Erythroblast (primary cell): Measurements from ENCODE around the gene LURAP1L.

ENCODE experiments used
- GATA1 ChIP-seq: IDR thresholded peaks from 2 replicates; pipeline ENCODE4 v1.6.1; 2011; ENCODE audit warnings: low read depth, mild to moderate bottlenecking, control low read depth, low read length, moderate library complexity
- POLR2A ChIP-seq: IDR thresholded peaks from 2 replicates; pipeline ENCODE4 v1.6.1; 2011; ENCODE audit warnings: mild to moderate bottlenecking, low read length

DNA sequence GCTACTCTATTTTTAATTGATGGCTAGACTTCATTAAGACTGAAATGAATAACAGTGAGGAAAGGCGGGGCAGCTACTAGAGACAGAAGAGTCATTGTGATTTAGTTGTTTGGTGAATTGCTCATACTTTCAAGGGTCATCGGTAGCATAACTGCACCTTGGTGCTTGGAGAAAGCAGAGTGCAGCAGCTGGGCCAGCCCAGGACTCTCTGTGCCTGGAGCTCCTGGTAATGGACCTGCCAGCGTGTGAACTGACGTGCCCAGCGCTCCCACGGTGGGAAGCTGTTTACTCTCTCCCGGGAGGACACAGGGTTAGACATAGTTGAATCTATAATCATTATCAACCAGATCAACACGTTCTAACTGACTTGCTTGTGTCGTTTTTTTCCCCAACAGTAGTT is 42.9 kb downstream of the LURAP1L start:
- TF ChIP-seq POLR2A (no peak), GATA1 (no peak)
